Skin epidermis (tissue), 12 donors: ENCODE measurements around the gene PLXNB1.
"Not testable (repeated sequence)": the region's sequence is repeated elsewhere in the genome, so short reads cannot be mapped to it uniquely, and the experiment has no call there.

Experiments
- H3K27ac ChIP-seq, 21 experiments: fragments of 200-600 bp; sonication (generic) in 11 of 21; one replicate each; pipeline ENCODE4 v1.5.0; 2020; ENCODE audit warnings: mild to moderate bottlenecking in 3 of 21, inconsistent platforms in 2 of 21, moderate library complexity in 2 of 21
- H3K4me3 ChIP-seq, 7 experiments: fragments of 200-600 bp; sonication (generic) in 2 of 7; one replicate each; pipeline ENCODE4 v1.5.0; 2020; ENCODE audit warnings: inconsistent platforms in 2 of 7, mild to moderate bottlenecking in 2 of 7, moderate library complexity in 1 of 7

The PLXNB1 gene

DNA sequence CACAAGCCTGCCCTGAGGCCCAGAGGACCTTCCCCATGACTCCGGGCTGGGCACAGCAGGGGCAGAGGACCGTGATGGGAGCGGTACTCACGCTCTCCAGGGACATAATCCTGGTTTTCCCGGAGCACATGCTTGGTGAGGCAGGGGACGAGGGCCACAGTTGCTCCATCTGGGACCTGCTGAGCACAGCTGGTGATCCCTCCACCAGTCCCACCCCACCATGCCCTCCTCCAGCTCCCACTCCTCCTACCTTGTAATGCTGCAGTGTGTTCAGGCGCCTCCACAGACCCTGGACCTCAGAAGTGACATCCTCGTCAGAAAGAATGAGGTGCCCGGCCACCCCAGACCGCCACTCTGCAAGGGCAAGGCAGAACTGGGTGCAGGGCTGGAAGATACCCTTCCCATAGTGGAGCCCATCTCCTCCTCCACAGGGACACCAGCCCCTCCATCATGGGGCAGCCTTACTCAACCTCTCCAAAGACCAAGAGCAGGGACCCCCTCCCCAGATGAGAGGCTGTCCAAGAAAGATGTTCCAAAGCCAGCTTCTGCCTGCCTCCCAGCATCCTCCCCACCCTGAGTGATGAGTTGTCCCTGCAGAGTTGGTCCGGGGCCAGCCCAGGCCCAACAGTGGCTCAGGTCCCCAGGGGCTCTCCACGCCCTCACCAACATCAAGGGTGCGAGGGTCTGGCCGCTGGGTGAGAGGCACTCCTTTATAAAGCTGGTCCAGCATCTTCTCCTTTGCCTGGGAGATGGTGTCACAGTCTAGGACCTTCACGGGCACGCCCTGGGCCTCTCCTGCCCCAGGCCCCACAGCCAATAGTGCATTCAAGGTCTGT, 19.5 kb downstream of the PLXNB1 start:
- Histone ChIP-seq H3K27ac (no peak overlapping the region), H3K4me3 (no peak overlapping the region)

DNA sequence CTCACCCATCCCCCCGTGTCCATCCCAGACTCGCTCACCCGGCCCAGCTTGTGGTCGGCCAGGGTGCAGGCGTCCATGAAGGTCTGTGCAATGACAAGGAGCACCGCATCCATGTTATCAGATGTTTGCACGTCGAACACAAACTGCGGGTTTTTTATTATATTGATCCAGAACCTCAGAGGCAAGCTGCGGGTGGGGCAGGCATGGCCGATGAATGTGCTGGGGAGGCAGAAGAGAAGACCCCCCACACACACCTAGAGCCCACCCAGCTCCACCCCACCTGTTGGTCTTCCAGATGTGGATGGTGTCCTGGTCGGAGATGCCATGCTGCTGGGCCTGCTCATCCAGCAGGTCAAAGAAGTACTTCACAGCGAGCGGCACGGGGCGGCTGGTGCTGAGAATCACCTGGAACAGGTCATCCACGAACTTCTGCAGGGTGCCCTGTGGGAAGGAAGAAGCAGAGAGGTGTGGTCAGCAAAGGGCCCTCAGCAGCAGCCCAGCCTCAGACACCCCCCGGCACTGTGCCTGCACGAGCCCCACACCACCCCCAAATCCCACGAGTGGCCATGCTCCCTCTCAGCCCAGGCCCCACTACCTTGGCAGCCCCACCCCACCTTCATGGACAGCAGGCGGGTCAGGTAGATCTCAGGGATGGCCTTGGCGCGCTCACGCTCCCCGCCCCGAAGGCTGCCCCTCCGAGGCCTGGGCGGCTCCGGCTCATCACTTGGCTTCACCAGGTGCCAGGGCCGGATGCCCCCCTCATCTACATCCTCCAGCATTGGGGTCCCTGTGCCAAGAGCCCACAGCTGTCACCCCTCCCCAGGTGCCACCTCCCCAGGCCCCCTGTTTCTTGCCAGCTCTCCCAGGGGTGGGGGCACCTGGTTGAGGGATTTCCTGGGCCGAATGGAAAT, 20.3 kb downstream of the PLXNB1 start:
- Histone ChIP-seq H3K27ac (no peak overlapping the region), H3K4me3 (no peak overlapping the region)

- H3K4me3 ChIP-seq: no peak overlapping the region
- H3K27ac ChIP-seq: no peak overlapping the region
These were observed 21.0 kb downstream of the PLXNB1 start for GRCh38 chr3:48408823-48409281.

GRCh38 chr3:48407542-48408099, 22.3 kb downstream of the PLXNB1 start:
- no peak overlapping the region for H3K4me3 ChIP-seq
- no peak overlapping the region for H3K27ac ChIP-seq

- no peak overlapping the region for H3K27ac ChIP-seq
- H3K4me3 ChIP-seq: no peak overlapping the region
These were observed 23.1 kb downstream of the PLXNB1 start for GRCh38 chr3:48406443-48407431.

- Histone ChIP-seq H3K4me3 (no peak overlapping the region), H3K27ac (peak overlapping the region in 3 of 21 experiments; percentile 23 to 50 (median 48))
These were observed 23.9 kb downstream of the PLXNB1 start for GRCh38 chr3:48405971-48406370.

DNA sequence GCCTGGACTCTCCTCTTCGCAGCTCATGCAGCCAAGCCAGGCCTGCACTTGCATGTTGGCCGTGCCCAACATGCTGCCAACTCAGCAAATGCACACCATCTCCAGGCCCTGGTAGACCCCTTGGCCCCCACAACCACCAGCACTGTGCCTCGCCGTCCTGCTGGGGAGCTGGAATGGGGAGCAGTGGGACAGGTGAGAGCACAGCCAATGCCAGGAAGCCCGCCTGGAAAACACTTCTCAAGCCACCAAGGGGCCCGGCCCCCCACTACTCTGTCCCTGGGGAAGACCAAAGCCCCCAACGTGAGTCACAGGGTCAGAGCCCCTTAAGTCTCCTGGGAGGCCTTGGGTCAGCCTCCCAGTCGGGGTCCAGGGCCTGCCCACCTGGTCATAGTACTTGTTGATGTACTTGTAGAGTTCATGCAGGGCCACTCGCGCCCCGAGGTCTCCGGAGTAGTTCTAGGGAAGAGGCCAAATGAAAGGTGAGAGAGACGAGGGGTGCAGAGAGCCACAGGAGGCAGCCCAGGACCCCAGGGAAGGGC, 24.5 kb downstream of the PLXNB1 start:
- Histone ChIP-seq H3K27ac (peak overlapping the region in 4 of 21 experiments; percentile 23 to 50 (median 48)), H3K4me3 (no peak overlapping the region)

GRCh38 chr3:48404440-48405342, 25.2 kb downstream of the PLXNB1 start:
- Histone ChIP-seq H3K4me3 (no peak overlapping the region), H3K27ac (peak overlapping the region in 3 of 21 experiments; percentile 12 to 81 (median 43))

- H3K27ac ChIP-seq: peak overlapping the region in 10 of 21 experiments; percentile 24 to 81 (median 68)
These were observed 26.1 kb downstream of the PLXNB1 start for GRCh38 chr3:48403533-48404439.

DNA sequence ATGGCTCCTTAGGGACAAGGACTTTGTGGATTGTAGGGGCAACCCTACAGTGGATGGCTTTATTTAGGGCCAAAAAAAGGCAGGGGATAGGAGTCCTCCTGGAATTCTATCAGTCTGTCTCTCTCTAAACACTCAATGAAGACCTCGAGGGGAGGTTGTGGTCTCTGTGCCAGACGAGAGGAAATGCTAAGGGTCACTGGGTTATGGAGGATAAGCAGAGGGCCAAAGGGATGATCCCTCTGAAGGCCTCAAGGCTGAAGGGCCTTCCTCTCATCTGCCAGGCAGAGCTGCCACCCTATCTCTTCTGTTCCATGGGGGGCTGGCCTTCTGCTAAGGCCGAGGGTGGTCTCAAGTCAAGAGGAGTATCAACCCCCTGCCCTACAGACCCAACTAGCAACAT, 27.0 kb downstream of the PLXNB1 start:
- Histone ChIP-seq H3K27ac (peak overlapping the region in 17 of 21 experiments; percentile 7 to 81 (median 61)), H3K4me3 (no peak overlapping the region)

More at GRCh38 chr3:48403533-48404439, 26.1 kb downstream of the PLXNB1 start:
- no peak overlapping the region for H3K4me3 ChIP-seq

- Histone ChIP-seq H3K27ac (peak overlapping the region in 19 of 21 experiments; percentile 7 to 81 (median 58)), H3K4me3 (no peak overlapping the region)
These were observed 27.6 kb downstream of the PLXNB1 start for GRCh38 chr3:48402281-48402732.

DNA sequence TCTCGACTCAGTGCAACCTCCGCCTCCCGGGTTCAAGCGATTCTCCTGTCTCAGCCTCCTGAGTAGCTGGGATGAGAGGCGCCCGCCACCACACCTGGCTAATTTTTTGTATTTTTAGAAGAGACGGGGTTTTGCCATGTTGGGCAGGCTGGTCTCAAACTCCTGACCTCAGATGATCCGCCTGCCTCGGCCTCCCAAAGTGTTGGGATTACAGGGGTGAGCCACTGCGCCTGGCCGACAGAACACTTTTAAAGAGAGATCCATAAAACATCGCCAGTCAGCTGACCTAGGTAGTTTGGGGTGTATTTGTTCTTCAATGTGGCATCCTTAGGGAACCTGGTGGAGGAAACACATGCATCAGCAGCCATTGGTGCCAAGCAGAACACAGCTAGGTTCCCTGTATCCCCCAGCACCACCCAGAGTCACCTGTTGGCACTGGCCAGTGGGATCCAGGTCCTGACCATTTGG, 28.4 kb downstream of the PLXNB1 start:
- peak overlapping the region in 16 of 21 experiments; percentile 26 to 81 (median 61) for H3K27ac ChIP-seq
- H3K4me3 ChIP-seq: not testable (repeated sequence)

- Histone ChIP-seq H3K27ac (peak overlapping the region in 5 of 21 experiments; percentile 12 to 76 (median 45)), H3K4me3 (no peak overlapping the region)
These were observed 29.0 kb downstream of the PLXNB1 start for GRCh38 chr3:48400824-48401433.

DNA sequence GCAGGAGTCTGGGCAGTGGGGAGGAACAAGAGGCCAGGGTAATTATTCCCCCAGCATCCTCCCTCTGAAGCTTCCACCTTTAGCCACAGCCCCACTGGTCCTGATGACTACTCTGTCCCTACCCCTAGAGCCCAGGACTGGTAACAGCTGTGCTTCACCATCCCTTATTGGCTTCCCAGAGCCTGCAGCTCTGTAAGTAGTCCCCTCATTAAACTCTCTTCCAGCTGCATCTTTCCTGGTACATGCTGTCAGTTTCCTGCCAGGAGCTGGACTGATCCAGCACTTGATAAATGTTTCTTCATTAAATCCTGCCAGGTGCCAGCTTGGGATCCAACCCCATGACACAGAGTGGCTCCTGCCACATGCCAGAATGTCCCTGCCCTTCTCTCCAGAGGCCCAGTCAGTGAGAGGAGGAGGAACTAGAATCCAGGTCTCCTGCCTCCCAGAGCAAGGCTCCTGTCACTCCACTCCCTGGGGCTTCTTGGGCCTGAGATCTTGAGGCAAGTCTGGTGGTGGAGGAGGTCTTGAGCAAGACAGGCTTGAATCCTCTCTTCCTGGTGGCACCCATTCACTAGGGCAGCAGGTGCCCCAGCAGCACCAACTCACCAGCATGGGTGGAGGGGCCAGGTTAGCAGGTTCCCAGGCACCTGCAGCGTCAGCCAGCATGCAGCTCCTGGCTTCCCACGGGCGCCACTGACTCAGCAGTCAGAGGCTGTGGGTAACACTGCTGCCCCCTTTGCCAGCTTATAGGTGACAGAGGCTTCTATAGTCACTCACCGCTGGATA, 30.3 kb downstream of the PLXNB1 start:
- Histone ChIP-seq H3K27ac (peak overlapping the region in 9 of 21 experiments; percentile 14 to 57 (median 35)), H3K4me3 (no peak overlapping the region)
